ENCODE data around the gene OR5T3.

GRCh38 chr11:56296898-56297297 lies 44.8 kb downstream of the OR5T3 start:
- TF ChIP-seq EZH2phosphoT487 (IDR thresholded peaks at IDR 0.05; ENCODE audit: insufficient read depth, low read depth) (no peak), EZH2 (IDR thresholded peaks at IDR 0.05; ENCODE audit: insufficient read depth, poor library complexity, severe bottlenecking) (no peak)

All from GM23248 (cell line).